NCI-H2171 treated with DMSO at 0.1 percent for 48 hours (cell line): ENCODE results near the gene RGCC.

Experiments
- DNase-seq: peaks from one replicate; lab custom pipeline; 2025; lab: John Stamatoyannopoulos, UW

The RGCC gene

GRCh38 chr13:41515491-41516139 is 58.3 kb downstream of the RGCC start:
- DNase-seq: no peak

- DNase-seq: no peak
Observed at GRCh38 chr13:41516166-41516565, 58.8 kb downstream of the RGCC start.

GRCh38 chr13:41516760-41517159 is 59.4 kb downstream of the RGCC start:
- no peak for DNase-seq

- no peak for DNase-seq
Observed at GRCh38 chr13:41520016-41520659, 62.8 kb downstream of the RGCC start.
